OCI-LY3 (cell line): ENCODE measurements around the gene GABRA1.
A peak's percentile ranks its signal among the peaks of the same experiment; 100 is the strongest.

Experiments
- H2AFZ ChIP-seq: fragments of 200-600, 300-600 bp; shearing (Covaris generic); 2 replicates; pipeline ENCODE4 v1.6.0; 2014; ENCODE audit warnings: antibody characterized with exemption, low read depth, low read length
- H3K27ac ChIP-seq: fragments of 200-600, 300-600 bp; sonication (generic); 2 replicates; pipeline ENCODE4 v1.5.1; 2014; ENCODE audit warnings: mild to moderate bottlenecking, low read length, moderate library complexity, mixed read lengths
- H3K27me3 ChIP-seq: fragments of 200-600, 300-600 bp; sonication (generic); 2 replicates; pipeline ENCODE4 v1.6.1; 2014; ENCODE audit warnings: low read depth, low read length, mixed read lengths
- H3K36me3 ChIP-seq: fragments of 200-600, 300-600 bp; sonication (generic); replicated peaks from 2 replicates; pipeline ENCODE3; 2014; ENCODE audit warnings: low read depth, low read length, mixed read lengths
- H3K4me1 ChIP-seq: fragments of 300-600, 200-600 bp; sonication (generic); 2 replicates; pipeline ENCODE4 v1.6.1; 2014; ENCODE audit warnings: low read length, mixed read lengths
- H3K4me2 ChIP-seq: fragments of 200-600, 300-600 bp; sonication (generic); 2 replicates; pipeline ENCODE4 v1.6.1; 2014; ENCODE audit warnings: low read length, mixed read lengths
- H3K4me3 ChIP-seq: fragments of 300-600, 200-600 bp; sonication (generic); 2 replicates; pipeline ENCODE4 v1.5.1; 2014; ENCODE audit warnings: antibody characterized with exemption, mild to moderate bottlenecking, low read length, moderate library complexity
- H3K79me2 ChIP-seq: fragments of 300-600, 200-600 bp; shearing (Covaris generic); 2 replicates; pipeline ENCODE4 v1.6.1; 2014; ENCODE audit warnings: mild to moderate bottlenecking, low read length, mixed read lengths
- H3K9ac ChIP-seq: fragments of 300-600, 200-600 bp; shearing (Covaris generic); 2 replicates; pipeline ENCODE4 v1.6.0; 2014; ENCODE audit warnings: mild to moderate bottlenecking, low read length, moderate library complexity
- H3K9me3 ChIP-seq: fragments of 200-600, 300-600 bp; shearing (Covaris generic); 2 replicates; pipeline ENCODE4 v1.6.1; 2014; ENCODE audit warnings: low read length, mixed read lengths; ENCODE audit not compliant: insufficient read depth
- H4K20me1 ChIP-seq: fragments of 200-600, 300-600 bp; sonication (generic); 2 replicates; pipeline ENCODE4 v1.6.1; 2016; ENCODE audit warnings: low read length, mixed read lengths; ENCODE audit not compliant: insufficient read depth
- CTCF ChIP-seq: fragments of 200-600, 300-600 bp; sonication (generic); IDR thresholded peaks from 2 replicates; pipeline ENCODE4 v1.5.1; 2014; ENCODE audit warnings: antibody characterized with exemption, low read length, low read depth
- EZH2phosphoT487 ChIP-seq: fragments of 200-600 bp; shearing (Covaris generic); IDR thresholded peaks from 2 replicates; pipeline ENCODE4 v1.6.1; 2018; ENCODE audit warnings: antibody characterized with exemption, mixed run types, low read depth

Gene GABRA1

GRCh38 chr5:161847447-161847846, 473 bp upstream of the GABRA1 start:
- Histone ChIP-seq H3K36me3 (no peaks in the 10 kb centered on the region), H3K27me3 (no peaks in the 10 kb centered on the region), H3K4me2 (no peak overlapping the region), H3K27ac (no peak overlapping the region), H3K4me3 (no peak overlapping the region), H3K79me2 (no peaks in the 10 kb centered on the region), H3K4me1 (no peaks in the 10 kb centered on the region), H3K9me3 (no peaks in the 10 kb centered on the region), H4K20me1 (no peaks in the 10 kb centered on the region), H2AFZ (no peak overlapping the region), H3K9ac (no peak overlapping the region)
- TF ChIP-seq CTCF = no peak
- no peak for TF ChIP-seq EZH2phosphoT487

- H3K27ac ChIP-seq = no peak overlapping the region
- no peaks in the 10 kb centered on the region for H3K9me3 ChIP-seq
- no peak overlapping the region for H3K9ac ChIP-seq
- H4K20me1 ChIP-seq = no peaks in the 10 kb centered on the region
- H3K4me3 ChIP-seq = no peak overlapping the region
- no peak overlapping the region for H2AFZ ChIP-seq
- H3K27me3 ChIP-seq = no peaks in the 10 kb centered on the region
- no peaks in the 10 kb centered on the region for H3K36me3 ChIP-seq
- H3K79me2 ChIP-seq = no peaks in the 10 kb centered on the region
- H3K4me1 ChIP-seq = no peaks in the 10 kb centered on the region
- no peak for TF ChIP-seq CTCF
- no peak for TF ChIP-seq EZH2phosphoT487
- H3K4me2 ChIP-seq = no peak overlapping the region
These were observed 2.6 kb downstream of the GABRA1 start for GRCh38 chr5:161850491-161850890.

DNA sequence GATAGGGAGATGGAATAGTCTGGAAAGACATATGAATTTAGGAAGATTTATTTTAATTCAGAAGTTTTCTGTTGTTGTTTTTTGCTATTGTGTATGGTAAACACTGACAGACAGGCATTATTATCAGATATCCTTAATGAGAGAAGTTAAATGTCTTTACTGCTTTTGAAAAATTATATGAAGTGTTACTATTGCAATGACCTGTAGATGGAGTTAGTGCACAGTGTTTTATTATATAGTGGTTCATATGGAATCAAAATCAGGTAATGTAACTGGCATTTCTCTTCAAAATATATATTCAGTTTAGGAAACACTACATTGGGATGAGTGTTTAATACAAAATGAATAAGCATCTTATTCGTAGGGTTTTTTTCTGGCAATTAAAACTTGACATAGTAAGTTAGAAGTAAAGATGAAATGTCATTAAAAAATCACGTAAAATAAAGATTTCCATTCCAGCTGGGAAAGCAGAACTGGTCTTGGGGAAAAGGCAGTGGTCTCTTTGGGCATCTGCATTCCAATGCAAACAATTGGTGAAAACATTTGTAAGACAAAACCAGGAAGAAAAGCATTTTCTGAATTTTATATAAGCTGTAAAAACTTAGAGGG, 3.9 kb downstream of the GABRA1 start:
- H3K4me1 ChIP-seq = no peaks in the 10 kb centered on the region
- no peak overlapping the region for H3K4me3 ChIP-seq
- no peaks in the 10 kb centered on the region for H3K9me3 ChIP-seq
- no peak overlapping the region for H3K4me2 ChIP-seq
- no peak overlapping the region for H3K9ac ChIP-seq
- TF ChIP-seq CTCF (peak; percentile 61), EZH2phosphoT487 (no peak)
- no peaks in the 10 kb centered on the region for H3K27me3 ChIP-seq
- H4K20me1 ChIP-seq = no peaks in the 10 kb centered on the region
- H3K36me3 ChIP-seq = no peaks in the 10 kb centered on the region
- H2AFZ ChIP-seq = no peak overlapping the region
- no peaks in the 10 kb centered on the region for H3K79me2 ChIP-seq
- H3K27ac ChIP-seq = no peak overlapping the region

DNA sequence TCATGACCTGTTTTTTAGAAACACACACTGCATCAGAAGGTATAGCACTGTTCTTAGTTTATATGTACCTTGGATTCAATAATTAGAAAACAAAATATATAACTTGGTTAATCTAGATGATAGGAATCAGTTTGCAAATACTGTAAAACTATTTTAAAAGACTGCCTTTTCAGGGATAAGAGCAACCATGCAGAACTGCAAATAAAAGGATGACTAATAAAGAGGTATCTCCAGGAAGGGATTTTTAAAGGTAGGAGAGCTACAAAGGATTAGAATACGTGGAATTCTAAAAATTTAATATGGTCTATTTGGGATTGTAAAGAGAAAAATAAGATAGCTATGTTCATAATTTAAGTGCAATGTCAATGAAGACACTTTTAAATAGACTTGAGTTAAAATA, 9.4 kb downstream of the GABRA1 start:
- Histone ChIP-seq H3K4me1 (no peaks in the 10 kb centered on the region), H3K4me3 (no peak overlapping the region), H3K9me3 (no peaks in the 10 kb centered on the region), H4K20me1 (no peaks in the 10 kb centered on the region), H2AFZ (no peak overlapping the region), H3K36me3 (no peaks in the 10 kb centered on the region), H3K27ac (no peak overlapping the region), H3K9ac (no peak overlapping the region), H3K79me2 (no peaks in the 10 kb centered on the region), H3K27me3 (no peaks in the 10 kb centered on the region), H3K4me2 (no peak overlapping the region)
- no peak for TF ChIP-seq CTCF
- TF ChIP-seq EZH2phosphoT487 = no peak
